H9 (cell line): Measurements from ENCODE around the gene GCK. TPM values are rescaled to one million over a fixed set of nuclear protein-coding genes. Genes with fewer than 3 reads are reported as not detected.

Experiments
- DNase-seq: peaks from one replicate; pipeline ENCODE4 v3.0.0-alpha.2; 2017
- H2AFZ ChIP-seq: one replicate; pipeline ENCODE4 v1.6.1; 2013; ENCODE audit warnings: mild to moderate bottlenecking, low read length, control low read depth, moderate library complexity
- H2AK5ac ChIP-seq: 2 replicates; pipeline ENCODE4 v1.6.1; 2013; ENCODE audit warnings: low read length, control low read depth, mixed read lengths; ENCODE audit not compliant: insufficient read length
- H2BK120ac ChIP-seq: one replicate; pipeline ENCODE4 v1.6.1; 2013; ENCODE audit warnings: low read depth, mild to moderate bottlenecking, low read length, control low read depth, inconsistent platforms; ENCODE audit not compliant: poor library complexity, severe bottlenecking
- H2BK12ac ChIP-seq: 2 replicates; pipeline ENCODE4 v1.6.1; 2013; ENCODE audit warnings: low read length, control low read depth, mixed read lengths, low read depth; ENCODE audit not compliant: insufficient read length
- H2BK15ac ChIP-seq: 2 replicates; pipeline ENCODE4 v1.6.1; 2013; ENCODE audit warnings: low read depth, low read length, control low read depth
- H2BK20ac ChIP-seq: one replicate; pipeline ENCODE4 v1.6.1; 2013; ENCODE audit warnings: low read depth, mild to moderate bottlenecking, low read length, control low read depth, inconsistent platforms; ENCODE audit not compliant: poor library complexity, severe bottlenecking
- H2BK5ac ChIP-seq: 2 replicates; pipeline ENCODE4 v1.6.1; 2013; ENCODE audit warnings: low read length, control low read depth, mixed read lengths; ENCODE audit not compliant: insufficient read length
- H3K14ac ChIP-seq: 2 replicates; pipeline ENCODE4 v1.6.1; 2013; ENCODE audit warnings: low read length, control low read depth; ENCODE audit not compliant: insufficient read depth
- H3K18ac ChIP-seq: 2 replicates; pipeline ENCODE4 v1.6.1; 2013; ENCODE audit warnings: low read depth, mild to moderate bottlenecking, mixed read lengths, low read length, control low read depth; ENCODE audit not compliant: insufficient read length
- H3K23ac ChIP-seq: 2 replicates; pipeline ENCODE4 v1.6.1; 2013; ENCODE audit warnings: low read length, control low read depth, mixed read lengths, low read depth; ENCODE audit not compliant: insufficient read length
- H3K23me2 ChIP-seq: 2 replicates; pipeline ENCODE4 v1.6.1; 2013; ENCODE audit warnings: low read depth, mild to moderate bottlenecking, mixed read lengths, low read length, control low read depth; ENCODE audit not compliant: insufficient read length, poor library complexity, severe bottlenecking
- H3K27ac ChIP-seq: 2 replicates; pipeline ENCODE4 v1.5.1; 2013; ENCODE audit warnings: low read length, control low read depth, mixed read lengths, low read depth; ENCODE audit not compliant: insufficient read length
- H3K27me3 ChIP-seq: 2 replicates; pipeline ENCODE4 v1.6.1; 2013; ENCODE audit warnings: low read length, control low read depth, inconsistent platforms; ENCODE audit not compliant: insufficient read depth
- H3K4ac ChIP-seq: 2 replicates; pipeline ENCODE4 v1.6.1; 2013; ENCODE audit warnings: low read depth, mild to moderate bottlenecking, control low read depth, inconsistent platforms, low read length, moderate library complexity
- H3K4me1 ChIP-seq: 2 replicates; pipeline ENCODE4 v1.6.1; 2013; ENCODE audit warnings: low read length, control low read depth, inconsistent platforms; ENCODE audit not compliant: insufficient read depth
- H3K4me2 ChIP-seq: 2 replicates; pipeline ENCODE4 v1.6.1; 2013; ENCODE audit warnings: low read length, control low read depth, mixed read lengths; ENCODE audit not compliant: insufficient read length, insufficient read depth
- H3K56ac ChIP-seq: 2 replicates; pipeline ENCODE4 v1.6.1; 2013; ENCODE audit warnings: low read depth, mild to moderate bottlenecking, mixed read lengths, low read length, control low read depth; ENCODE audit not compliant: insufficient read length
- H3K79me1 ChIP-seq: 2 replicates; pipeline ENCODE4 v1.6.1; 2013; ENCODE audit warnings: low read depth, mild to moderate bottlenecking, moderate library complexity, low read length, control low read depth, inconsistent platforms; ENCODE audit not compliant: insufficient read depth, poor library complexity, severe bottlenecking
- H3K79me2 ChIP-seq: 2 replicates; pipeline ENCODE4 v1.6.1; 2013; ENCODE audit warnings: low read length, control low read depth, inconsistent platforms; ENCODE audit not compliant: insufficient read depth
- H3K9ac ChIP-seq: 2 replicates; pipeline ENCODE4 v1.6.1; 2013; ENCODE audit warnings: low read length, control low read depth, mixed read lengths; ENCODE audit not compliant: insufficient read length; ENCODE audit errors: extremely low read depth
- H3K9me3 ChIP-seq: one replicate; pipeline ENCODE4 v1.6.1; 2013; ENCODE audit warnings: low read depth, low read length, inconsistent platforms; ENCODE audit not compliant: control insufficient read depth
- H3T11ph ChIP-seq: one replicate; pipeline ENCODE4 v1.6.1; 2013; ENCODE audit warnings: mild to moderate bottlenecking, low read length, control low read depth, inconsistent platforms
- H4K20me1 ChIP-seq: one replicate; pipeline ENCODE4 v1.6.1; 2013; ENCODE audit not compliant: control insufficient read depth, insufficient read length, insufficient read depth
- H4K5ac ChIP-seq: 2 replicates; pipeline ENCODE4 v1.6.1; 2013; ENCODE audit warnings: low read depth, mild to moderate bottlenecking, mixed read lengths, low read length, control low read depth; ENCODE audit not compliant: insufficient read length
- H4K8ac ChIP-seq: replicated peaks from 2 replicates; pipeline ENCODE4 v1.6.1; 2013; ENCODE audit warnings: low read length, control low read depth, mixed read lengths, low read depth; ENCODE audit not compliant: insufficient read length
- H4K91ac ChIP-seq: 2 replicates; pipeline ENCODE4 v1.6.1; 2013; ENCODE audit warnings: low read depth, mild to moderate bottlenecking, moderate library complexity, mixed read lengths, low read length, control low read depth; ENCODE audit not compliant: insufficient read length
- H3K27ac Mint-ChIP-seq, 3 experiments: 2 replicates in 2 of 3; 3 replicates in 1 of 3; pipeline ENCODE4 v1.8.0; 2020 to 2021; ENCODE audit warnings: mixed read lengths in 3 of 3, mild to moderate bottlenecking in 1 of 3, moderate library complexity in 1 of 3
- H3K27me3 Mint-ChIP-seq: 2 replicates; pipeline ENCODE4 v1.8.0; 2021; ENCODE audit warnings: low read depth, mild to moderate bottlenecking, moderate library complexity, mixed read lengths
- H3K36me3 Mint-ChIP-seq, 3 experiments: 2 replicates in 2 of 3; 3 replicates in 1 of 3; pipeline ENCODE4 v1.8.0; 2020 to 2021; ENCODE audit warnings: low read depth in 3 of 3, mixed read lengths in 3 of 3; ENCODE audit not compliant: insufficient read depth in 1 of 3
- H3K4me1 Mint-ChIP-seq, 2 experiments: 2 replicates each; pipeline ENCODE4 v1.8.0; 2020; ENCODE audit warnings: mixed read lengths in 2 of 2
- H3K4me3 Mint-ChIP-seq, 2 experiments: 2 replicates in 1 of 2; 3 replicates in 1 of 2; pipeline ENCODE4 v1.8.0; 2020 to 2021; ENCODE audit warnings: mild to moderate bottlenecking in 2 of 2, mixed read lengths in 2 of 2, moderate library complexity in 1 of 2
- H3K9me3 Mint-ChIP-seq, 2 experiments: 2 replicates in 1 of 2; 3 replicates in 1 of 2; pipeline ENCODE4 v1.8.0; 2020; ENCODE audit warnings: mild to moderate bottlenecking in 2 of 2, mixed read lengths in 2 of 2, moderate library complexity in 1 of 2
- WGBS: extraction: QIAGEN DNeasy Blood & Tissue Kit; methylation state at CpG from one replicate; pipeline ENCODE4 v1.1.7; 2013; ENCODE audit warnings: missing lambda C conversion rate, low lambda C conversion rate, mixed read lengths; ENCODE audit not compliant: insufficient read length; ENCODE audit errors: extremely low coverage; 5-methylcytosine and 5-hydroxymethylcytosine counted together
- total RNA-seq: library from RNA; stranded (reverse); gene quantifications from 2 replicates; pipeline ENCODE4 v1.2.1, GENCODE V29; 2021
- TF ChIP-seq, protein P1 (sequence below): fragments of 200-600 bp; sonication (generic); conservative IDR thresholded peaks from 3 replicates; pipeline ENCODE4 v1.8.0; 2021; ENCODE audit warnings: antibody characterized with exemption, mild to moderate bottlenecking

GCK gene
- total RNA-seq, 1 experiment from 2014 or later = 0.98 TPM

DNA sequence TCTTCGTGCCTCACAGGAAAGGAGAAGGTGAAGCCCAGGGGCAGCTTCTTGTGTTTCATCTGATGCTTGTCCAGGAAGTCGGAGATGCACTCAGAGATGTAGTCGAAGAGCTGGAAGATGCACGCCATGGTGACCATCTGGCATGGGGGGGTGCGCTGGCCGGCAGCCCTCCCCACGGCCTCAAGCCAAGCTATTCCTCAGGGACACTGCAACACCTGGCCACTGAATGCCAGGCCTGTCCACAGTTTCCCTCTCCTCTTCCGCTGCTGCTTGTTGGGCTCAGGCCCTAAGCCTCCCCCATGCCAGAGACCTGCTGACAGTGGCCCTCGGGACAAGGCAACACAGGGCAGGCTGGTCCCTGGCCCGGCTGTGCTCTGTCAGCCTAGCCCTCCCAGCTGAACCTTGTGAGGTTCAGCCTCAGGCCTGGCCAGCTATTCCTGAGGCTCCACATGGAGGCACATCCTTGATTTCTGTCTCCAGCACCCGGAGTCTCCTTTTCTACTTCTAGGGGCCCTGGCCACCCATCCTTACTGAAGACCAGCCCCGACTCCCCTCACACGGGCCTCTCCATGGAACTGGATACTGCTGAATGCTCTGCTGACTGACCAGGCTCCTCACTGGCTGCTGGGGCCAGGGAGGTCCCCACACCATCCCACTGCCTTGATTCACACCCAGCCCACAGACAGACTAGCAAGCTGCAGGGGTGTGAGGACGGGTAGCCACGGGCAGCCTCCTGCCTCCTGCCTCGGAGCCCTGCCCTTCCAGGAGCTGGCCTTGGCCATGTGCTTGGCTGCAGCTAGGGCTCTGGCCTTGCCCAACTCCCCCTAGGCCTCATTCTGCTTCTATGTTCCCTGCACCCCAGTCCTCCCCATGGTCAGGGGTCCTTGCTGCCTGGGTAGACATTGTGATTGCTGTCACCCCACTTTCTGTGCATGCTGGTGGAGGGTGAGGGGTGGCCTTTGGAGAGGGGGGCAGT lies 38.0 kb downstream of the GCK start:
- Histone ChIP-seq H2BK20ac (no peak overlapping the region), H3K56ac (no peak overlapping the region), H2AFZ (no peak overlapping the region), H3K4me1 (no peaks in the 10 kb centered on the region), H4K91ac (no peak overlapping the region), H2BK5ac (no peak overlapping the region), H3K23me2 (peaks cover 2% of the 10 kb centered on the region), H3K14ac (no peak overlapping the region; the same call in 1 of the 2 replicates), H3K79me2 (no peaks in the 10 kb centered on the region), H3K18ac (no peak overlapping the region), H3K79me1 (no peaks in the 10 kb centered on the region), H4K20me1 (no peaks in the 10 kb centered on the region), H3K9me3 (no peaks in the 10 kb centered on the region), H3T11ph (no peak overlapping the region), H4K5ac (no peak overlapping the region), H3K4me2 (no peak overlapping the region), H2BK12ac (no peak overlapping the region), H2BK120ac (no peak overlapping the region), H4K8ac (no peak overlapping the region), H3K23ac (no peak overlapping the region), H3K27ac (no peak overlapping the region), H3K9ac (no peak overlapping the region), H2AK5ac (no peak overlapping the region), H3K27me3 (no peaks in the 10 kb centered on the region), H3K4ac (no peak overlapping the region), H2BK15ac (no peak overlapping the region)
- H3K9me3 Mint-ChIP-seq = no peaks in the 10 kb centered on the region
- no CpG with 5 or more reads among the region's 16 CpGs for WGBS
- H3K4me3 Mint-ChIP-seq = no peak overlapping the region
- H3K27ac Mint-ChIP-seq = no peak overlapping the region
- TF ChIP-seq, protein P1, sequence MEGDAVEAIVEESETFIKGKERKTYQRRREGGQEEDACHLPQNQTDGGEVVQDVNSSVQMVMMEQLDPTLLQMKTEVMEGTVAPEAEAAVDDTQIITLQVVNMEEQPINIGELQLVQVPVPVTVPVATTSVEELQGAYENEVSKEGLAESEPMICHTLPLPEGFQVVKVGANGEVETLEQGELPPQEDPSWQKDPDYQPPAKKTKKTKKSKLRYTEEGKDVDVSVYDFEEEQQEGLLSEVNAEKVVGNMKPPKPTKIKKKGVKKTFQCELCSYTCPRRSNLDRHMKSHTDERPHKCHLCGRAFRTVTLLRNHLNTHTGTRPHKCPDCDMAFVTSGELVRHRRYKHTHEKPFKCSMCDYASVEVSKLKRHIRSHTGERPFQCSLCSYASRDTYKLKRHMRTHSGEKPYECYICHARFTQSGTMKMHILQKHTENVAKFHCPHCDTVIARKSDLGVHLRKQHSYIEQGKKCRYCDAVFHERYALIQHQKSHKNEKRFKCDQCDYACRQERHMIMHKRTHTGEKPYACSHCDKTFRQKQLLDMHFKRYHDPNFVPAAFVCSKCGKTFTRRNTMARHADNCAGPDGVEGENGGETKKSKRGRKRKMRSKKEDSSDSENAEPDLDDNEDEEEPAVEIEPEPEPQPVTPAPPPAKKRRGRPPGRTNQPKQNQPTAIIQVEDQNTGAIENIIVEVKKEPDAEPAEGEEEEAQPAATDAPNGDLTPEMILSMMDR = no peak
- DNase-seq = peak; percentile 15
- peaks cover 23% of the 10 kb centered on the region for H3K27me3 Mint-ChIP-seq
- no peaks in the 10 kb centered on the region for H3K36me3 Mint-ChIP-seq
- H3K4me1 Mint-ChIP-seq = peaks cover 8 to 18% of the 10 kb centered on the region in 2 experiments
